HG02610 (cell line): ENCODE results near the gene ZNF185.

Experiments used
- ATAC-seq: cut with Tn5 transposase; IDR thresholded peaks from one replicate; pipeline ENCODE4 v1.9.1; 2021; ENCODE audit warnings: mild to moderate bottlenecking, moderate library complexity; ENCODE audit not compliant: unreplicated experiment

ZNF185 gene

GRCh38 chrX:152915541-152916241, 17.8 kb downstream of the ZNF185 start:
- ATAC-seq: peak; percentile 80

GRCh38 chrX:152917656-152918579, 20.1 kb downstream of the ZNF185 start:
- ATAC-seq: no peak

GRCh38 chrX:152918707-152919106, 20.8 kb downstream of the ZNF185 start:
- no peak for ATAC-seq

- no peak for ATAC-seq
Observed at GRCh38 chrX:152923599-152923998, 25.7 kb downstream of the ZNF185 start.

GRCh38 chrX:152925835-152926234, 28.0 kb downstream of the ZNF185 start:
- ATAC-seq: no peak

- ATAC-seq: peak; percentile 74
Observed at GRCh38 chrX:152926279-152926678, 28.4 kb downstream of the ZNF185 start.

GRCh38 chrX:152926923-152927322, 29.1 kb downstream of the ZNF185 start:
- ATAC-seq: no peak

GRCh38 chrX:152927858-152928760, 30.2 kb downstream of the ZNF185 start:
- ATAC-seq: no peak

- no peak for ATAC-seq
Observed at GRCh38 chrX:152928761-152929400, 31.0 kb downstream of the ZNF185 start.

- no peak for ATAC-seq
Observed at GRCh38 chrX:152929898-152930297, 32.0 kb downstream of the ZNF185 start.

GRCh38 chrX:152930516-152930915, 32.6 kb downstream of the ZNF185 start:
- no peak for ATAC-seq

- ATAC-seq: no peak
Observed at GRCh38 chrX:152932144-152932543, 34.3 kb downstream of the ZNF185 start.

GRCh38 chrX:152932598-152933175, 34.8 kb downstream of the ZNF185 start:
- no peak for ATAC-seq

GRCh38 chrX:152936306-152936705, 38.4 kb downstream of the ZNF185 start:
- no peak for ATAC-seq

- ATAC-seq: no peak
Observed at GRCh38 chrX:152937236-152937635, 39.4 kb downstream of the ZNF185 start.

GRCh38 chrX:152941328-152942076, 43.6 kb downstream of the ZNF185 start:
- ATAC-seq: peak; percentile 86

- ATAC-seq: no peak
Observed at GRCh38 chrX:152942077-152942442, 44.2 kb downstream of the ZNF185 start.

- ATAC-seq: no peak
Observed at GRCh38 chrX:152943826-152944225, 46.0 kb downstream of the ZNF185 start.
